IMR-90 (cell line): ENCODE data around the gene C5orf63.

Source experiments
- CTCF ChIP-seq: conservative IDR thresholded peaks from 2 replicates; pipeline ENCODE4 v1.5.1; 2012; ENCODE audit warnings: mild to moderate bottlenecking, low read depth, low read length, improper control_type of control experiment
- USF2 ChIP-seq: fragments of 150-350 bp; IDR thresholded peaks from 2 replicates; pipeline ENCODE4 v1.6.1; 2017; ENCODE audit warnings: mild to moderate bottlenecking, antibody characterized with exemption, low read length, low read depth

GRCh38 chr5:127055880-127056653 lies 17.2 kb downstream of the C5orf63 start:
- TF ChIP-seq USF2 (no peak), CTCF (no peak)
